A549 (cell line): ENCODE results near the gene ZBTB20. TPM values are rescaled to one million over a fixed set of nuclear protein-coding genes. Genes with fewer than 3 reads are reported as not detected.

Experiments used
- ATAC-seq, 2 experiments: fragments of 200-7000 bp in 1 of 2; fragments of >200 bp in 1 of 2; cut with Nextera tagmentation in 1 of 2; cut with Tn5 transposase in 1 of 2; 3 replicates each; pipeline versions ENCODE4 v1.8.0 to v1.9.1; 2018 to 2020; ENCODE audit warnings: mild to moderate bottlenecking in 1 of 2, moderate library complexity in 1 of 2
- CTCF ChIA-PET: fragments of 300-600 bp; sonication (Branson Sonifier 250); formaldehyde crosslinking; extraction: SDS; loops from one replicate; lab custom pipeline; 2021; ENCODE audit warnings: antibody characterized with exemption, inconsistent platforms; lab: Yijun Ruan, JAX
- POLR2A ChIA-PET: fragments of 350-600 bp; formaldehyde crosslinking; extraction: SDS; loops from one replicate; lab custom pipeline; 2021; ENCODE audit warnings: antibody characterized with exemption, inconsistent platforms; lab: Yijun Ruan, JAX
- DNase-seq, 2 experiments: peaks; one replicate each; pipeline versions ENCODE4 v3.0.0 to v3.0.0-alpha.2; 2011 to 2016; ENCODE audit warnings: low read depth in 1 of 2, low spot score in 1 of 2
- FAIRE-seq: peaks from 2 replicates; lab custom pipeline; 2011; peaks lifted over from hg19 to GRCh38; lab: Jason Lieb, UNC
- H3K27ac ChIP-seq, 2 experiments: fragments of >200 bp; sonication (Bioruptor Twin); formaldehyde crosslinking; 3 replicates each; pipeline ENCODE4 v1.5.1; 2016 to 2017
- H3K4me1 ChIP-seq: fragments of >200 bp; sonication (Bioruptor Twin); formaldehyde crosslinking; 3 replicates; pipeline ENCODE4 v1.6.1; 2016
- H3K4me2 ChIP-seq: fragments of >200 bp; sonication (Bioruptor Twin); formaldehyde crosslinking; 3 replicates; pipeline ENCODE4 v1.6.1; 2016
- H3K4me3 ChIP-seq: fragments of >200 bp; sonication (Bioruptor Twin); formaldehyde crosslinking; 3 replicates; pipeline ENCODE4 v1.5.1; 2016
- H3K9me3 ChIP-seq: fragments of >200 bp; sonication (Bioruptor Twin); formaldehyde crosslinking; 3 replicates; pipeline ENCODE4 v1.6.1; 2016
- BCL3 ChIP-seq: fragments of >200 bp; sonication (Bioruptor Twin); formaldehyde crosslinking; IDR thresholded peaks from 3 replicates; pipeline ENCODE4 v1.6.1; 2016
- CBX2 ChIP-seq: fragments of 200-600 bp; sonication (generic); IDR thresholded peaks from 2 replicates; pipeline ENCODE4 v1.6.1; 2016; ENCODE audit warnings: low read depth, mild to moderate bottlenecking, borderline replicate concordance
- CEBPB ChIP-seq, 2 experiments: fragments of >200 bp in 1 of 2; sonication (Bioruptor Twin) in 1 of 2; formaldehyde crosslinking in 1 of 2; IDR thresholded peaks; 2 replicates each; pipeline ENCODE4 v1.6.1; 2012 to 2016
- EHF ChIP-seq: fragments of 250-450 bp; sonication (Bioruptor Pico); IDR thresholded peaks from 2 replicates; pipeline ENCODE4 v1.5.0; 2020; ENCODE audit warnings: mild to moderate bottlenecking
- EHMT2 ChIP-seq: fragments of 200-600 bp; sonication (generic); IDR thresholded peaks from 2 replicates; pipeline ENCODE4 v1.6.1; 2016; ENCODE audit warnings: antibody characterized with exemption, low read depth, mild to moderate bottlenecking, moderate library complexity
- EP300 ChIP-seq, 2 experiments: fragments of >200 bp; sonication (Bioruptor Twin); formaldehyde crosslinking; IDR thresholded peaks; 2 replicates in 1 of 2; 3 replicates in 1 of 2; pipeline ENCODE4 v1.6.1; 2016 to 2017
- FOSB ChIP-seq: fragments of 250-450 bp; sonication (Bioruptor Pico); IDR thresholded peaks from 2 replicates; pipeline ENCODE4 v1.5.0; 2020; ENCODE audit warnings: mild to moderate bottlenecking, moderate library complexity
- FOXS1 ChIP-seq: fragments of 250-450 bp; sonication (Bioruptor Pico); IDR thresholded peaks from 2 replicates; pipeline ENCODE4 v1.5.0; 2020; ENCODE audit warnings: mild to moderate bottlenecking, moderate library complexity
- HDAC2 ChIP-seq: fragments of 200-600 bp; sonication (generic); IDR thresholded peaks from 2 replicates; pipeline ENCODE4 v1.6.1; 2016
- HOXA7 ChIP-seq: fragments of 250-450 bp; sonication (Bioruptor Pico); IDR thresholded peaks from 2 replicates; pipeline ENCODE4 v1.5.0; 2020; ENCODE audit warnings: mild to moderate bottlenecking, moderate library complexity
- HOXB13 ChIP-seq: fragments of 250-450 bp; sonication (Bioruptor Pico); IDR thresholded peaks from 2 replicates; pipeline ENCODE4 v1.5.0; 2020; ENCODE audit warnings: low read depth, mild to moderate bottlenecking, moderate library complexity
- MAZ ChIP-seq: fragments of 150-350 bp; IDR thresholded peaks from 2 replicates; pipeline ENCODE4 v1.6.1; 2014; ENCODE audit warnings: antibody characterized with exemption, low read depth, low read length, borderline replicate concordance
- NFE2L2 ChIP-seq: fragments of 150-350 bp; conservative IDR thresholded peaks from 2 replicates; pipeline ENCODE4 v1.6.1; 2014; ENCODE audit warnings: low read length
- NR3C1 ChIP-seq: fragments of >200 bp; sonication (Bioruptor Twin); formaldehyde crosslinking; IDR thresholded peaks from 3 replicates; pipeline ENCODE4 v1.6.1; 2017
- POLR2A ChIP-seq: IDR thresholded peaks from 2 replicates; pipeline ENCODE4 v1.6.1; 2012; ENCODE audit warnings: mild to moderate bottlenecking, low read length
- POLR2AphosphoS2 ChIP-seq: conservative IDR thresholded peaks from 2 replicates; pipeline ENCODE4 v1.6.1; 2012; ENCODE audit warnings: low read length, improper control_type of control experiment, inconsistent platforms
- RAD21 ChIP-seq, 2 experiments: fragments of >200 bp in 1 of 2; sonication (Bioruptor Twin) in 1 of 2; formaldehyde crosslinking in 1 of 2; IDR thresholded peaks in 1 of 2; conservative IDR thresholded peaks in 1 of 2; 2 replicates in 1 of 2; 3 replicates in 1 of 2; pipeline ENCODE4 v1.6.1; 2012 to 2018; ENCODE audit warnings: inconsistent platforms in 1 of 2
- REST ChIP-seq: fragments of 200-600 bp; sonication (generic); IDR thresholded peaks from 2 replicates; pipeline ENCODE4 v1.6.1; 2016; ENCODE audit warnings: antibody characterized with exemption, mild to moderate bottlenecking, moderate library complexity
- RFX5 ChIP-seq: fragments of 450-650 bp; IDR thresholded peaks from 2 replicates; pipeline ENCODE4 v1.7.1; 2014; ENCODE audit warnings: antibody characterized with exemption, mild to moderate bottlenecking, moderate library complexity
- RNF2 ChIP-seq: fragments of 200-600 bp; sonication (generic); IDR thresholded peaks from 2 replicates; pipeline ENCODE4 v1.6.1; 2016; ENCODE audit warnings: low read depth, mild to moderate bottlenecking, antibody characterized with exemption, moderate library complexity, borderline replicate concordance
- SMC3 ChIP-seq: fragments of >200 bp; sonication (Bioruptor Twin); formaldehyde crosslinking; IDR thresholded peaks from 3 replicates; pipeline ENCODE4 v1.6.1; 2018; ENCODE audit warnings: inconsistent platforms
- SREBF2 ChIP-seq: fragments of 450-650 bp; IDR thresholded peaks from 2 replicates; pipeline ENCODE4 v1.6.1; 2014; ENCODE audit warnings: mild to moderate bottlenecking, moderate library complexity
- ZNF302 ChIP-seq: fragments of 250-450 bp; sonication (Bioruptor Pico); IDR thresholded peaks from 2 replicates; pipeline ENCODE4 v1.9.0; 2021; ENCODE audit warnings: inconsistent platforms, mild to moderate bottlenecking, moderate library complexity
- ZSCAN20 ChIP-seq: fragments of 250-450 bp; sonication (Bioruptor Pico); IDR thresholded peaks from 2 replicates; pipeline ENCODE4 v1.8.0; 2022; ENCODE audit warnings: mild to moderate bottlenecking, moderate library complexity
- WGBS: methylation state at CpG from one replicate; pipeline ENCODE4 v1.1.6; 2017; ENCODE audit errors: missing lambda C conversion rate; 5-methylcytosine and 5-hydroxymethylcytosine counted together
- polyA plus RNA-seq, 4 experiments: library from polyadenylated mRNA; depleted of rRNA in 3 of 4; stranded (reverse); fragments of >200 nt; fragmentation: RNase III in 1 of 4; extraction: RNeasy Plus Mini Kit Qiagen cat#74134 plus additional on column Dnase treatment in 1 of 4; gene quantifications; 2 replicates in 3 of 4; 3 replicates in 1 of 4; pipeline ENCODE4 v1.2.3, GENCODE V29; 2011 to 2017
- TF ChIP-seq, protein P1 (sequence below): fragments of >200 bp; sonication (Bioruptor Twin); formaldehyde crosslinking; IDR thresholded peaks from 3 replicates; pipeline ENCODE4 v1.5.1; 2016

ZBTB20 gene
- polyA plus RNA-seq, 2 of the 4 experiments (the other 2 are of a cell fraction), result 0.85 to 5.0 TPM

GRCh38 chr3:114565216-114565615, 581.9 kb downstream of the ZBTB20 start:
- TF ChIP-seq CEBPB (IDR thresholded peaks at IDR 0.05), result no peak
- TF ChIP-seq SMC3, result no peak
- TF ChIP-seq NFE2L2, result no peak
- no peak for TF ChIP-seq RAD21 (conservative IDR thresholded peaks at IDR 0.05 in 1 of 2, IDR thresholded peaks at IDR 0.05 in 1 of 2)
- TF ChIP-seq HOXA7, result no peak
- TF ChIP-seq, all 56 proteins: peak for 0
- no peak overlapping the region for H3K4me3 ChIP-seq
- POLR2A ChIA-PET, result no interaction called here
- FAIRE-seq (no peak), ATAC-seq (no peak), DNase-seq (no peak)
- H3K9me3 ChIP-seq, result no peaks in the 10 kb centered on the region
- H3K4me2 ChIP-seq, result no peak overlapping the region
- no peak overlapping the region for H3K27ac ChIP-seq
- H3K4me1 ChIP-seq, result no peaks in the 10 kb centered on the region
- CTCF ChIA-PET, result no interaction called here
- 95% methylated on average over 8 of the region's 8 CpGs for WGBS

GRCh38 chr3:114563720-114564119, 583.4 kb downstream of the ZBTB20 start:
- H3K9me3 ChIP-seq, result no peaks in the 10 kb centered on the region
- no peak overlapping the region for H3K4me3 ChIP-seq
- TF ChIP-seq FOSB, result no peak
- no peak for TF ChIP-seq ZSCAN20
- TF ChIP-seq CBX2, result no peak
- no peak for TF ChIP-seq FOXS1
- no peak for TF ChIP-seq HOXA7
- ChIA-PET CTCF (interaction anchor here (1.0 kb wide), 1 partner anchor 37 kb away, joined by 3 read pairs; no protein-coding TSS in a partner anchor), POLR2A (no interaction called here)
- 98% methylated on average over 2 of the region's 2 CpGs for WGBS
- H3K4me2 ChIP-seq, result no peak overlapping the region
- DNase-seq (no peak), FAIRE-seq (no peak), ATAC-seq (no peak)
- H3K4me1 ChIP-seq, result peaks cover 2% of the 10 kb centered on the region; the same call in 1 of the 3 replicates
- H3K27ac ChIP-seq, result no peak overlapping the region

DNA sequence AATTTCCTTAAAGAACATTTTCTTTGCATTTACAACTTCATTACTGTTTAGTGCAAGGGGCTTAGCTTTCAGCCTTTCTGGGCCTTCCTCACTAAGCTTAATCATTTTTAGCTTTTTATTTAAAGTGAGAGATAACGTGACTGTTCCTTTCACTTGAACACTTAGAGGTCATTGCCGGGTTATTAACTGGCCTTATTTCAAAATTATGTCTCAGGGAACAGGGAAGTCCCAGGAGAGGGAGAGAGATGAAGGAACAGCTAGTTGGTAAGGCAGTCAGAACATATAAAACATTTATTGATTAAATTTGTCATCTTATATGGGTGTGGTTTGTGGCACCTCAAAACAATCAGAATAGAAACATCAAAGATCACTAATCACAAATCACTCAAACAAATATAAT, 584.5 kb downstream of the ZBTB20 start:
- TF ChIP-seq FOSB, result no peak
- TF ChIP-seq NR3C1, result no peak
- no peak for TF ChIP-seq SMC3
- TF ChIP-seq POLR2AphosphoS2, result no peak
- no peak for TF ChIP-seq SREBF2
- no peak for TF ChIP-seq EP300 (IDR thresholded peaks at IDR 0.05)
- TF ChIP-seq EHMT2, result no peak
- no peak overlapping the region for H3K27ac ChIP-seq
- ATAC-seq (no peak), FAIRE-seq (no peak), DNase-seq (no peak)
- ChIA-PET POLR2A (no interaction called here), CTCF (no interaction called here)
- no peak overlapping the region for H3K4me3 ChIP-seq
- 93% methylated on average over 2 of the region's 2 CpGs for WGBS
- no peak overlapping the region for H3K4me2 ChIP-seq
- H3K4me1 ChIP-seq, result peaks cover 13% of the 10 kb centered on the region
- no peaks in the 10 kb centered on the region for H3K9me3 ChIP-seq

DNA sequence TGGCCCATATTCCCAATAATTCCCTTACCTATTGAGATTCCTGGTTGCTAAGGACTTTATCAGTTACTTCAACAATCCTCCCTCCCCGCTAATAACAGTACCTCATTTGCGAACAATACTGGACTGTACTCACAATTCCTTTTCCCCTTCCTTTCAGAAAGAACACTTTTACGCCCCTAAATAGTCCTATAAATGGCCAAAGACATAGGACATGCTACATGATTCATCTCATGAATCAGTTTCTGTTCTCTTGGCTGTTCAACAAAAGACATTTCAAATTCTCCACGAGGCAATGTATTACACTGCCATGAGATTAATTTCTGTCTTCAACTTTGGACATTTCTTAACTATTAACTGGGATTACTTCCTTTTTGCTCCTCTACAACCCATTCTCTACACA, 588.8 kb downstream of the ZBTB20 start:
- DNase-seq (no peak), ATAC-seq (no peak), FAIRE-seq (no peak)
- Histone ChIP-seq H3K4me3 (no peak overlapping the region), H3K4me2 (peak overlapping the region; percentile 4; the same call in 1 of the 3 replicates), H3K9me3 (no peaks in the 10 kb centered on the region), H3K4me1 (peaks cover 22% of the 10 kb centered on the region), H3K27ac (no peak overlapping the region)
- ChIA-PET POLR2A (no interaction called here), CTCF (interaction anchor here (1.4 kb wide), 1 partner anchor 31 kb away, joined by 3 read pairs; no protein-coding TSS in a partner anchor)
- WGBS, result 81% methylated on average over 4 of the region's 4 CpGs
- TF ChIP-seq POLR2A (no peak), RNF2 (no peak), EHF (CRISPR knock-in tag) (no peak), CEBPB (IDR thresholded peaks at IDR 0.05) (no peak), MAZ (no peak), NFE2L2 (no peak), HDAC2 (no peak), FOXS1 (no peak), HOXB13 (CRISPR knock-in tag) (no peak), ZNF302 (no peak), RFX5 (no peak), BCL3 (no peak), REST (no peak), ZSCAN20 (no peak)
- TF ChIP-seq, protein P1, sequence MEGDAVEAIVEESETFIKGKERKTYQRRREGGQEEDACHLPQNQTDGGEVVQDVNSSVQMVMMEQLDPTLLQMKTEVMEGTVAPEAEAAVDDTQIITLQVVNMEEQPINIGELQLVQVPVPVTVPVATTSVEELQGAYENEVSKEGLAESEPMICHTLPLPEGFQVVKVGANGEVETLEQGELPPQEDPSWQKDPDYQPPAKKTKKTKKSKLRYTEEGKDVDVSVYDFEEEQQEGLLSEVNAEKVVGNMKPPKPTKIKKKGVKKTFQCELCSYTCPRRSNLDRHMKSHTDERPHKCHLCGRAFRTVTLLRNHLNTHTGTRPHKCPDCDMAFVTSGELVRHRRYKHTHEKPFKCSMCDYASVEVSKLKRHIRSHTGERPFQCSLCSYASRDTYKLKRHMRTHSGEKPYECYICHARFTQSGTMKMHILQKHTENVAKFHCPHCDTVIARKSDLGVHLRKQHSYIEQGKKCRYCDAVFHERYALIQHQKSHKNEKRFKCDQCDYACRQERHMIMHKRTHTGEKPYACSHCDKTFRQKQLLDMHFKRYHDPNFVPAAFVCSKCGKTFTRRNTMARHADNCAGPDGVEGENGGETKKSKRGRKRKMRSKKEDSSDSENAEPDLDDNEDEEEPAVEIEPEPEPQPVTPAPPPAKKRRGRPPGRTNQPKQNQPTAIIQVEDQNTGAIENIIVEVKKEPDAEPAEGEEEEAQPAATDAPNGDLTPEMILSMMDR, result no peak
